ENCODE measurements around the gene DBH. TPM values are rescaled to one million over a fixed set of nuclear protein-coding genes. Genes with fewer than 3 reads are reported as not detected.

DBH gene
- total and polyA plus RNA-seq, 8 donors: 0.08 to 0.09 TPM; not detected in 6

GRCh38 chr9:133653638-133654037 lies 17.5 kb downstream of the DBH start:
- no peak for ATAC-seq
- Histone ChIP-seq H3K9me3 (no peaks in the 10 kb centered on the region), H3K4me1 (peaks cover 0 to 6% (median 5%) of the 10 kb centered on the region in 3 donors), H3K36me3 (no peaks in the 10 kb centered on the region), H3K27me3 (no peaks in the 10 kb centered on the region), H3K27ac (no peak overlapping the region), H3K4me3 (no peak overlapping the region)
- no peak for TF ChIP-seq CTCF (IDR thresholded peaks at IDR 0.05)
- FAIRE-seq: no peak
- intact Hi-C loops (cut with DNase I): no loop called here
- WGBS, 2 donors: 58 to 74% methylated on average over 9 of the region's 9 CpGs
- DNase-seq: peak in 1 of 6 donors; percentile 57

GRCh38 chr9:133654736-133655657 lies 18.8 kb downstream of the DBH start:
- Histone ChIP-seq H3K27ac (no peak overlapping the region), H3K4me1 (peaks cover 8 to 15% (median 13%) of the 10 kb centered on the region in 3 donors), H3K4me3 (no peak overlapping the region), H3K27me3 (no peaks in the 10 kb centered on the region), H3K9me3 (no peaks in the 10 kb centered on the region), H3K36me3 (no peaks in the 10 kb centered on the region)
- FAIRE-seq (no peak), ATAC-seq (no peak), DNase-seq (peak in 1 of 6 donors; percentile 70)
- WGBS, 2 donors: 45 to 46% methylated on average over 38 of the region's 38 CpGs
- intact Hi-C loops (cut with DNase I): no loop called here
- TF ChIP-seq CTCF (IDR thresholded peaks at IDR 0.05): no peak

DNA sequence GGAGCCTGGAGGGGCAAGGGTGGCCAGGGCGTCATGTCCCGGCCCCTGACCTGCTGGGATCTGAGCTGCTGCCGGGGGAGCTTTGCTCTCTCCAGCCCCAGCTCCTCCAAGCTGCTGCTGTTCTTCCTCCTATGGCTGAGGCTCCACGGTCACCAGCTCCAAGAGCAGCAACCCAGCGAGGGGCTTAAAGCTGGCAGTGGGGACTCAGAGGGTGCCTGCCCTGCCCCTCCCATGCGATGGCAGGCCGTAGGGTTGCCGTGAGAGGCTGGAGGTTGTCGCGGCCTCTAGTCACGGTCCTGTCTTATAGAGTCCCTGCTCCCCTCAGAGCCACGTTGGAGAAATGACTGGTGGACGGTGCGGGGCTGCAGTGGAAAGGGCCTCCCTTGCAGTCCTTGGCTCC lies 19.5 kb downstream of the DBH start:
- H3K36me3 ChIP-seq: no peaks in the 10 kb centered on the region
- no peaks in the 10 kb centered on the region for H3K27me3 ChIP-seq
- intact Hi-C loops (cut with DNase I): no loop called here
- no peak overlapping the region for H3K4me3 ChIP-seq
- WGBS, 2 donors: 44 to 46% methylated on average over 14 of the region's 14 CpGs
- no peak for ATAC-seq
- no peaks in the 10 kb centered on the region for H3K9me3 ChIP-seq
- no peak overlapping the region for H3K27ac ChIP-seq
- peak in 1 of 6 donors; percentile 57 for DNase-seq
- TF ChIP-seq CTCF (IDR thresholded peaks at IDR 0.05): no peak
- FAIRE-seq: no peak
- H3K4me1 ChIP-seq: peaks cover 8 to 15% (median 13%) of the 10 kb centered on the region in 3 donors

- H3K27me3 ChIP-seq: no peaks in the 10 kb centered on the region
- 42 to 43% methylated on average over 36 of the region's 36 CpGs for WGBS, 2 donors
- FAIRE-seq (no peak), ATAC-seq (no peak), DNase-seq (peak in 1 of 6 donors; percentile 64)
- H3K36me3 ChIP-seq: no peaks in the 10 kb centered on the region
- H3K4me3 ChIP-seq: no peak overlapping the region
- TF ChIP-seq CTCF (IDR thresholded peaks at IDR 0.05): no peak
- H3K9me3 ChIP-seq: no peaks in the 10 kb centered on the region
- H3K27ac ChIP-seq: no peak overlapping the region
- peaks cover 8 to 15% (median 13%) of the 10 kb centered on the region in 3 donors for H3K4me1 ChIP-seq
- intact Hi-C loops (cut with DNase I): no loop called here
Observed at GRCh38 chr9:133656211-133657119, 20.3 kb downstream of the DBH start.
